SJSA1 (cell line): ENCODE data around the gene S100A16. TPM values are rescaled to one million over a fixed set of nuclear protein-coding genes. Genes with fewer than 3 reads are reported as not detected.

Experiments
- DNase-seq, 2 experiments: peaks; one replicate each; pipeline ENCODE4 v3.0.0-alpha.2; 2015 to 2020; ENCODE audit warnings: low spot score in 2 of 2, low read depth in 1 of 2
- H3K27ac ChIP-seq: fragments of 250-450 bp; sonication (Bioruptor Pico); 2 replicates; pipeline ENCODE4 v1.5.1; 2020; ENCODE audit warnings: mild to moderate bottlenecking, moderate library complexity
- H3K27me3 ChIP-seq: fragments of 250-450 bp; sonication (Bioruptor Pico); replicated peaks from 2 replicates; pipeline ENCODE4 v1.5.1; 2020; ENCODE audit warnings: mild to moderate bottlenecking, moderate library complexity
- H3K36me3 ChIP-seq: fragments of 250-450 bp; sonication (Bioruptor Pico); 2 replicates; pipeline ENCODE4 v1.5.1; 2020; ENCODE audit warnings: mild to moderate bottlenecking
- H3K4me1 ChIP-seq: fragments of 250-450 bp; sonication (Bioruptor Pico); replicated peaks from 2 replicates; pipeline ENCODE4 v1.6.1; 2021; ENCODE audit warnings: mild to moderate bottlenecking
- H3K4me3 ChIP-seq: fragments of 250-450 bp; sonication (Bioruptor Pico); 2 replicates; pipeline ENCODE4 v1.5.1; 2020; ENCODE audit warnings: mild to moderate bottlenecking
- H3K9me3 ChIP-seq: fragments of 250-450 bp; sonication (Bioruptor Pico); replicated peaks from 2 replicates; pipeline ENCODE4 v1.5.1; 2020; ENCODE audit warnings: mild to moderate bottlenecking
- total RNA-seq: library from RNA; depleted of rRNA; stranded (reverse); fragments of >200 nt; shearing (Covaris generic); gene quantifications from 2 replicates; pipeline ENCODE4 v1.2.3, GENCODE V29; 2014; rRNA removed

The S100A16 gene, protein sequence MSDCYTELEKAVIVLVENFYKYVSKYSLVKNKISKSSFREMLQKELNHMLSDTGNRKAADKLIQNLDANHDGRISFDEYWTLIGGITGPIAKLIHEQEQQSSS
- 38.8 and 39.8 TPM in 2 replicates for total RNA-seq

DNA sequence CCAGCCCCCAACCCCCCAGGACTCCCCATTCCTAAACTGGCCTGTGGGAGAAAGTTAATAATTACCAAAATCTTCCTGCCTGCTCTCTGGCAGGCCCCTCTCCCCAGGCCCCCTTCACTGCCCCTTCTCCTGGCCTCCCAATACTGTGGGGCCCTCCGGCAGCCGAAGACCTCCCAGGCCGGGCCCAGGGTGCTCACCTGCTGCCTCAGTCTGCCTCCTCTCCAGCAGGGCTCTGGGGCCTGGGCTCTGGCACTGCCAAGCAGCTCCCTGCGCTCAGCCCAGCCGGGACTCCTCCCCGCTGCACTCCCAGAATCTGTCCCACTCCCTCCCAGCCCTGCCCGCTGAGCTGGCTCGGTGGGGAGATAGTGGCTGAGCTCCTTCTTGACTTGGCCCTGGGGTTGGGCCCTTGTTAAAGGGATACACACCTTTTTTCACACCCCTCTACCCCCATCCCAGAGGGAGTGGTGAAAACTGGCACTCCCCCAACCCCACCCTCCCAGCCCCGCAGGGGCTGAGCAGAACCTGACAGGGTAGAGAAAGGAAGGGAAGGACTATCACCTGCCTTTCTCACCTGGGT lies at the start of gene S100A16:
TSS of gene S100A16 (minus strand) at position 383 of the 577 bp plus-strand sequence. CDS start 4,986 bp downstream, outside the sequence.
- H3K4me1 ChIP-seq = peaks cover 52% of the 10 kb centered on the region
- no peaks in the 10 kb centered on the region for H3K27me3 ChIP-seq
- H3K27ac ChIP-seq = no peak within 1 kb of the TSS
- peaks cover 6% of the 10 kb centered on the region for H3K36me3 ChIP-seq
- no peaks in the 10 kb centered on the region for H3K9me3 ChIP-seq
- peak within 1 kb of the TSS; percentile 41 for H3K4me3 ChIP-seq
- DNase-seq = no peak

GRCh38 chr1:153662269-153662668 lies 49.3 kb upstream of the S100A16 start:
- Histone ChIP-seq H3K27ac (no peak overlapping the region), H3K4me1 (peaks cover 9% of the 10 kb centered on the region), H3K27me3 (no peaks in the 10 kb centered on the region), H3K9me3 (no peaks in the 10 kb centered on the region), H3K36me3 (peaks cover 78% of the 10 kb centered on the region), H3K4me3 (no peak overlapping the region)
- DNase-seq = no peak

GRCh38 chr1:153661111-153661708 lies 48.3 kb upstream of the S100A16 start:
- H3K27ac ChIP-seq = no peak overlapping the region
- H3K4me3 ChIP-seq = no peak overlapping the region
- no peaks in the 10 kb centered on the region for H3K27me3 ChIP-seq
- H3K4me1 ChIP-seq = peaks cover 9% of the 10 kb centered on the region
- no peaks in the 10 kb centered on the region for H3K9me3 ChIP-seq
- peaks cover 68% of the 10 kb centered on the region for H3K36me3 ChIP-seq
- no peak for DNase-seq

GRCh38 chr1:153659656-153660055 lies 46.7 kb upstream of the S100A16 start:
- Histone ChIP-seq H3K27ac (no peak overlapping the region), H3K36me3 (peaks cover 52% of the 10 kb centered on the region), H3K27me3 (no peaks in the 10 kb centered on the region), H3K9me3 (no peaks in the 10 kb centered on the region), H3K4me3 (peak overlapping the region; percentile 79; the same call in 1 of the 2 replicates), H3K4me1 (peaks cover 9% of the 10 kb centered on the region)
- DNase-seq = no peak

- Histone ChIP-seq H3K4me3 (peak overlapping the region; percentile 79), H3K27ac (no peak overlapping the region), H3K9me3 (no peaks in the 10 kb centered on the region), H3K36me3 (peaks cover 47% of the 10 kb centered on the region), H3K27me3 (no peaks in the 10 kb centered on the region), H3K4me1 (peaks cover 9% of the 10 kb centered on the region)
- no peak for DNase-seq
Observed at GRCh38 chr1:153659175-153659534, 46.2 kb upstream of the S100A16 start.

DNA sequence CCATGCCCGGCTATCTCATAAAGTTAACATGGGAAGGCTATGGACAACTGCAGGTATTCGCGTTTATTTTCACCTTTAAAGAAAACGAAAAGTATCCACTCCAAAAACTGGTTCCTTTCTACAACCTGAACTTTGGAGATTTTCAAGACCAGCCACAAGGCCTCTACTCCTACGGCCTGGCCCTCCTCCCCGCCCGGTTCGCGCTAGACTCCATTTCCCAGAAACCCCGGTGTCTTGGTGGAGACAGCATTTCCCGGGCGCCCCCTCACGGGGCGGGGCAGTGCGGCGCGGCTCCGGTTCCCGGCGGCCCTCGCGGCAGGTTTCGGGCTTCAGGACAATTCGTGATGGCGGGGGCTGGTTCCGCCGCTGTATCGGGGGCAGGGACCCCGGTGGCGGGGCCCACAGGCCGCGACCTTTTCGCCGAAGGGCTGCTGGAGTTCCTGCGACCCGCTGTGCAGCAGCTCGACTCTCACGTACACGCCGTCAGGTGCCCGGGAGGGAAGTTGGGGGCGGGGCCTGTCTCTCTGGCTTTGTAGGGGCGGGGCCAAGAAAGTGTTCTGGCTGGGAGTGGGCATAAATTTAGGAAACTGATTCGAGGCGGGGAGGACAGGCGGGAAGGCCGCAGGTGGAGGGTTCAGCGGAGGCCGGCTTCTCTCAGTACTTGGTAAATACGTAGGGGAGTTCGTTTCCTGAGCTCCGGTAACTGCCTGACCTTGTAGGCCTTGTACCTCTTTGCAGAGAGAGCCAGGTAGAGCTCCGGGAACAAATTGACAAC lies 45.6 kb upstream of the S100A16 start, which contains the start of gene SNAPIN:
TSS of gene SNAPIN (plus strand) at position 304 of the 775 bp plus-strand sequence. CDS start at position 345, 41 bp downstream.
- H3K9me3 ChIP-seq = no peaks in the 10 kb centered on the region
- H3K36me3 ChIP-seq = peaks cover 42% of the 10 kb centered on the region
- H3K27ac ChIP-seq = no peak within 1 kb of the TSS; the same call in 1 of the 2 replicates
- peaks cover 9% of the 10 kb centered on the region; the same call in 1 of the 2 replicates for H3K4me1 ChIP-seq
- H3K27me3 ChIP-seq = no peaks in the 10 kb centered on the region
- H3K4me3 ChIP-seq = peak within 1 kb of the TSS; percentile 79
- peak; percentile 89 to 91 for DNase-seq

DNA sequence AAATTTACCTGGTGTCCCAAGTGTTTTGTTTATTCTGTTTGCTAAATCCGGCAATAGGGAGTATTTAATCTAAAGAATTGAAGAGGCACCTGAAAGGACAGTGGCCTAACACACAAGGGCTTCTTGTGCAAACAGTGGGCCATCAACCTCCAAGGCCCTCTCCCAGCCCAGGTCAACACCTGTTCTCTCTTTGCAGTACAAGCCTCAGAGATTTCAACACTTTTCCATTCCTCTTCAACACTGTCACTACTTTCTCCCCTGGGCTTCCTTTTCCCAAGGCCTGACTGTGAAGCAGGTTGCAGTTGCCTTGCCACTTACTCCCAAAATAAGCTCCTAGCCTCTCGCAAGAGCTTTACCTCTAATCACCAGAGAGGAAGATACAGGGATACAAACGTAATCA lies 42.4 kb upstream of the S100A16 start:
- no peak overlapping the region for H3K27ac ChIP-seq
- DNase-seq = no peak
- peaks cover 9% of the 10 kb centered on the region; the same call in 1 of the 2 replicates for H3K4me1 ChIP-seq
- no peak overlapping the region for H3K4me3 ChIP-seq
- no peaks in the 10 kb centered on the region for H3K27me3 ChIP-seq
- peaks cover 12% of the 10 kb centered on the region; the same call in 1 of the 2 replicates for H3K36me3 ChIP-seq
- H3K9me3 ChIP-seq = no peaks in the 10 kb centered on the region

GRCh38 chr1:153652805-153653500 lies 40.0 kb upstream of the S100A16 start:
- Histone ChIP-seq H3K27me3 (no peaks in the 10 kb centered on the region), H3K36me3 (no peaks in the 10 kb centered on the region; the same call in 1 of the 2 replicates), H3K9me3 (no peaks in the 10 kb centered on the region), H3K4me3 (no peak overlapping the region), H3K27ac (no peak overlapping the region), H3K4me1 (no peaks in the 10 kb centered on the region)
- no peak for DNase-seq

DNA sequence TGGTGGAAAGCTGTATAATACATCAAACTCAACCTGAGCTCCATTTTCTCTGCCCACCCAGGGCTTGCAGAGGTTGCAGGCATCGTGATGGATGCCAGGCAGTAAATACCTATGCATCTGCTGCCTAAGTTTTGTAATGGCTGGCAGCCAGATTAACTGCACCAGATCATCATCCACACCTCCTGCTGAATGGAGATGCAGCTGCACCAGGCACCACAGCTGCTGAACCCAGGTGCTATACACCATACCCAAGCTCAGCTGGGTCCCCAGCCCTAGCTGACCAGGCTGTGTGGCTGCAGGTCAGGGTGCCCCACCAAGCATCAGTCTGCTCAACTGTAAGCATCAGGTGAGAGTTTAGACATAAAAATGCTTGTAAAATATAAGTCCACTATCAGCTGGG lies 38.8 kb upstream of the S100A16 start:
- Histone ChIP-seq H3K9me3 (no peaks in the 10 kb centered on the region), H3K27ac (no peak overlapping the region), H3K4me3 (no peak overlapping the region), H3K4me1 (no peaks in the 10 kb centered on the region), H3K36me3 (peaks cover 8% of the 10 kb centered on the region), H3K27me3 (no peaks in the 10 kb centered on the region)
- DNase-seq = no peak

- H3K27ac ChIP-seq = no peak overlapping the region
- no peak overlapping the region for H3K4me3 ChIP-seq
- no peaks in the 10 kb centered on the region for H3K4me1 ChIP-seq
- H3K27me3 ChIP-seq = no peaks in the 10 kb centered on the region
- peaks cover 28% of the 10 kb centered on the region for H3K36me3 ChIP-seq
- H3K9me3 ChIP-seq = no peaks in the 10 kb centered on the region
- DNase-seq = no peak
Observed at GRCh38 chr1:153649863-153650235, 36.9 kb upstream of the S100A16 start.

GRCh38 chr1:153649137-153649862 lies 36.4 kb upstream of the S100A16 start:
- H3K9me3 ChIP-seq = no peaks in the 10 kb centered on the region
- peaks cover 33% of the 10 kb centered on the region for H3K36me3 ChIP-seq
- H3K27me3 ChIP-seq = no peaks in the 10 kb centered on the region

DNA sequence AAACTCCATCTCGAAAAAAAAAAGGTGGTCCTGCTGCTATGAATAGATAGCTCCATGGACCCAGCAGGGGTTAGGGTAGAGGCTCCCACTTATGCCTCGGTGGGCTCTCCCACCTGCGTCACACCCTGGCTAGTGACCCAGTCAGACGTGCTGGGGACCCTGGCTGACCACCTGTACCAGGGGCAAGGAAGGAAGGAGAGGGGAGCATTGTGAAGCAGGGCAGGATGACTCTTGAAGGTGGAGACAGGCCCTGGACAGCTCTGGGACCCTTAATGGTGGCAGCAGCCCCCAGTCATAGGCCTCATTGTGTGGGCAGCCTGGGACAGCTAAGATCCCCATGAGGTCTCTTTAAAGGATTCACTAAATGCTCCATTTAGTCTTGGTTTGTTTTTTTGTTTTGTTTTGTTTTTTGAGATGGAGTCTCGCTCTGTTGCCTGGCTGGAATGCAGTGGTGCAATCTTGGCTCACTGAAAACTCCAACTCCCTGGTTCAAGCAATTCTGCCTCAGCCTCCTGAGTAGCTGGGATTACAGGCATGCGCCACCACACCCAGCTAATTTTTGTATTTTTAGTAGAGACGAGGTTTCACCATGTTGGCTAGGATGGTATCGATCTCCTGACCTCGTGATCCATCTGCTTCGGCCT lies 35.2 kb upstream of the S100A16 start:
- Histone ChIP-seq H3K27me3 (no peaks in the 10 kb centered on the region), H3K9me3 (no peaks in the 10 kb centered on the region), H3K4me3 (no peak overlapping the region), H3K4me1 (no peaks in the 10 kb centered on the region), H3K27ac (no peak overlapping the region), H3K36me3 (peaks cover 45% of the 10 kb centered on the region)
- DNase-seq = no peak

More at GRCh38 chr1:153649137-153649862, 36.4 kb upstream of the S100A16 start:
- no peak for DNase-seq
- Histone ChIP-seq H3K4me1 (no peaks in the 10 kb centered on the region), H3K4me3 (no peak overlapping the region), H3K27ac (no peak overlapping the region)
